Gastroesophageal sphincter (tissue), 4 donors: ENCODE results near the gene OVOL3. TPM values are rescaled to one million over a fixed set of nuclear protein-coding genes. Genes with fewer than 3 reads are reported as not detected.

Source experiments
- ATAC-seq: fragments of 150-250 bp; one replicate; pipeline ENCODE4 v1.9.1; 2016; ENCODE audit warnings: mild to moderate bottlenecking, moderate library complexity
- H3K27ac ChIP-seq, 4 donors: fragments of 200-600 bp; sonication (generic) in 3 of 4; 1 replicate in 3 of 4; 2 replicates in 1 of 4; pipeline ENCODE4 v1.5.1; 2016 to 2019
- H3K27me3 ChIP-seq: fragments of 200-600 bp; sonication (generic); one replicate; pipeline ENCODE4 v1.5.1; 2019
- H3K36me3 ChIP-seq, 2 donors: fragments of 200-600 bp; sonication (generic); one replicate each; pipeline ENCODE4 v1.5.1; 2019; ENCODE audit warnings: control low read depth in 1 of 2
- H3K4me1 ChIP-seq, 3 donors: fragments of 200-600 bp; sonication (generic); 1 replicate in 2 of 3; 2 replicates in 1 of 3; pipeline ENCODE4 v1.5.1; 2016 to 2019; ENCODE audit warnings: control low read depth in 2 of 3
- H3K4me3 ChIP-seq, 2 donors: fragments of 200-600 bp; sonication (generic); one replicate each; pipeline ENCODE4 v1.5.1; 2019; ENCODE audit warnings: mild to moderate bottlenecking in 1 of 2, moderate library complexity in 1 of 2
- H3K9me3 ChIP-seq, 3 donors: fragments of 200-600 bp; sonication (generic); one replicate each; pipeline ENCODE4 v1.5.1; 2017 to 2019; ENCODE audit warnings: control low read depth in 2 of 3
- CTCF ChIP-seq, 4 experiments: fragments of 200-600 bp in 2 of 4; fragments of 450-650 bp in 2 of 4; sonication (generic) in 1 of 4; IDR thresholded peaks; one replicate each; pipeline ENCODE4 v1.5.1; 2017 to 2019; ENCODE audit warnings: antibody characterized with exemption in 4 of 4, mild to moderate bottlenecking in 2 of 4, moderate library complexity in 2 of 4
- EP300 ChIP-seq: sonication (generic); formaldehyde crosslinking; IDR thresholded peaks from one replicate; pipeline ENCODE4 v1.6.1; 2017; ENCODE audit warnings: antibody characterized with exemption, mild to moderate bottlenecking
- POLR2A ChIP-seq, 2 donors: fragments of 450-650 bp; IDR thresholded peaks; one replicate each; pipeline ENCODE4 v1.6.1; 2017; ENCODE audit warnings: antibody characterized with exemption in 2 of 2, mild to moderate bottlenecking in 2 of 2, moderate library complexity in 1 of 2
- POLR2AphosphoS5 ChIP-seq: sonication (generic); formaldehyde crosslinking; IDR thresholded peaks from one replicate; pipeline ENCODE4 v1.6.1; 2017; ENCODE audit warnings: antibody characterized with exemption
- WGBS, 2 donors: methylation state at CpG; one replicate each; pipeline ENCODE4 v1.1.5; 2018; ENCODE audit warnings: low coverage in 1 of 2; 5-methylcytosine and 5-hydroxymethylcytosine counted together
- total RNA-seq, 4 donors: library from RNA; depleted of rRNA; stranded (reverse); fragments of >200 nt; gene quantifications; one replicate each; pipeline ENCODE4 v1.1.0, GENCODE V29; 2016

OVOL3 gene
- total RNA-seq, 4 donors from 2014 or later, result not detected

GRCh38 chr19:36090910-36091695, 19.8 kb upstream of the OVOL3 start:
- no peaks in the 10 kb centered on the region for H3K27me3 ChIP-seq
- no peak overlapping the region for H3K4me3 ChIP-seq
- ATAC-seq, result no peak
- no peaks in the 10 kb centered on the region for H3K9me3 ChIP-seq
- TF ChIP-seq POLR2AphosphoS5 (no peak), CTCF (IDR thresholded peaks at IDR 0.05) (no peak), EP300 (no peak), POLR2A (IDR thresholded peaks at IDR 0.05) (no peak)
- H3K4me1 ChIP-seq, result no peaks in the 10 kb centered on the region
- 60 to 94% methylated on average over 2 to 3 of the region's 13 CpGs for WGBS, 2 donors
- H3K36me3 ChIP-seq, result no peaks in the 10 kb centered on the region
- H3K27ac ChIP-seq, result no peak overlapping the region

GRCh38 chr19:36092566-36092965, 18.4 kb upstream of the OVOL3 start:
- 90 to 100% methylated on average over 1 to 2 of the region's 7 CpGs for WGBS, 2 donors
- no peak for ATAC-seq
- H3K27ac ChIP-seq, result no peak overlapping the region
- no peak for TF ChIP-seq EP300
- TF ChIP-seq CTCF (IDR thresholded peaks at IDR 0.05), result no peak
- TF ChIP-seq POLR2A (IDR thresholded peaks at IDR 0.05), result no peak
- no peak for TF ChIP-seq POLR2AphosphoS5
- no peaks in the 10 kb centered on the region for H3K27me3 ChIP-seq
- no peaks in the 10 kb centered on the region for H3K9me3 ChIP-seq
- no peaks in the 10 kb centered on the region for H3K4me1 ChIP-seq
- H3K4me3 ChIP-seq, result no peak overlapping the region
- H3K36me3 ChIP-seq, result no peaks in the 10 kb centered on the region

GRCh38 chr19:36093146-36093662, 17.7 kb upstream of the OVOL3 start:
- Histone ChIP-seq H3K4me3 (no peak overlapping the region), H3K4me1 (no peaks in the 10 kb centered on the region), H3K36me3 (no peaks in the 10 kb centered on the region), H3K27me3 (no peaks in the 10 kb centered on the region), H3K27ac (no peak overlapping the region), H3K9me3 (no peaks in the 10 kb centered on the region)
- TF ChIP-seq EP300 (no peak), CTCF (IDR thresholded peaks at IDR 0.05) (no peak), POLR2A (IDR thresholded peaks at IDR 0.05) (no peak), POLR2AphosphoS5 (no peak)
- ATAC-seq, result no peak
- 77% methylated on average over 4 of the region's 5 CpGs; no CpG with 5 or more reads in 1 of the 2 donors for WGBS, 2 donors

GRCh38 chr19:36093687-36094086, 17.3 kb upstream of the OVOL3 start:
- H3K27ac ChIP-seq, result no peak overlapping the region
- H3K4me3 ChIP-seq, result no peak overlapping the region
- no peak for TF ChIP-seq CTCF (IDR thresholded peaks at IDR 0.05)
- TF ChIP-seq POLR2AphosphoS5, result no peak
- H3K9me3 ChIP-seq, result no peaks in the 10 kb centered on the region
- H3K27me3 ChIP-seq, result no peaks in the 10 kb centered on the region
- 100% methylated on average over 2 of the region's 6 CpGs; no CpG with 5 or more reads in 1 of the 2 donors for WGBS, 2 donors
- H3K4me1 ChIP-seq, result no peaks in the 10 kb centered on the region
- ATAC-seq, result no peak
- H3K36me3 ChIP-seq, result no peaks in the 10 kb centered on the region

- Histone ChIP-seq H3K4me1 (no peaks in the 10 kb centered on the region), H3K36me3 (no peaks in the 10 kb centered on the region), H3K9me3 (no peaks in the 10 kb centered on the region), H3K27me3 (no peaks in the 10 kb centered on the region), H3K27ac (peak overlapping the region in 2 of 4 donors; percentile 12 to 35), H3K4me3 (no peak overlapping the region)
- TF ChIP-seq POLR2AphosphoS5, result no peak
- TF ChIP-seq EP300, result no peak
- no peak for TF ChIP-seq POLR2A (IDR thresholded peaks at IDR 0.05)
- TF ChIP-seq CTCF (IDR thresholded peaks at IDR 0.05), result no peak
- 87 to 94% methylated on average over 2 to 3 of the region's 6 CpGs for WGBS, 2 donors
- ATAC-seq, result no peak
Observed at GRCh38 chr19:36097036-36097435, 13.9 kb upstream of the OVOL3 start.
